ENCODE data around the gene CES2.

Gene CES2

DNA sequence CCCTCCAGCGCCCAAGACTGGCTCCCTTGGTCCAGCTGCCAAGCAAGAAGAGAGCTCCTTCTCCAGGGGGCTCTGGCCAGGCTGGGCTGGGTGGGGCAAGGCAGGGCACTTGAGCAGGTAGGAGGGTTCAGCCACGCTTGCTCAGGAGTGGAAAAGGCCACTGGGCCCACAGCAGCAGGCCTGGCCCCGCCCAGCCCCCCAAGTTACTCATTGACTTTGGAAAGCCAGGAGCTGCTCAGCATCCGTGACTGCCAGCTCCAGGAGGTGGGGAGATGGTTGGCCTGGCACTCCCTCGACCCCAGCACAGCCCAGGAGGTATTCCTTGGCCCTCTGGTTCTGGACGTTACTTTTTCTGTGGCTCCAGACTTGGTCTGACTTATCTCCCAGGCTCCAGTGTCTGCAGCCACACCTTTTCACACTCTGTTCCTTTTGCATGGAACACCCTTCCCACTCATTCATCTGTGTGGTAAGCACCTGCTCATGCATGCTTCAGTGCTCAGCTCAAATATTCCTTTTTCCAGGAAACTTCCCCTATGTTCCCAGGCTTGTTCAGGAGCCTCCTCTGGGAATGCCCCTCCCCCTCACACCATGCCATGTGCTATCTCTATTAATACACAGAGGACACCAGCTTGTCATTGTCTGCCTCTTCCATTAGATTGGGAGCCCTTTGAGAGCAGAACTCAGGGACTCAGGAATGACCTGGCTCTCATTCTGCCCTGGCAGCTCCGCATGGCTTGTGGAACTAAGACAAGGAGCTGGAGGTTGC lies 16.3 kb upstream of the CES2 start, which contains the start of gene CDH16:
Gene CDH16 (minus strand): TSS at position 83 of the 766 bp plus-strand sequence. CDS start 820 bp downstream, outside the sequence.
- peak within 1 kb of the TSS; percentile 26 for H2BK5ac ChIP-seq (ENCODE audit: low read depth, low read length, poor library complexity, severe bottlenecking)
- peaks cover 32% of the 10 kb centered on the region for H3K4me1 ChIP-seq (ENCODE audit: control insufficient read depth, insufficient read depth, low read depth, low read length)
- H3K4me3 ChIP-seq (ENCODE audit: insufficient read depth in 1 of 2, low read depth in 1 of 2, low read length in 2 of 2), result no peak within 1 kb of the TSS
- no peaks in the 10 kb centered on the region for H3K79me1 ChIP-seq (replicated peaks; ENCODE audit: low read length, poor library complexity, severe bottlenecking)
- no peak within 1 kb of the TSS for H3K4me2 ChIP-seq (ENCODE audit: low read length, poor library complexity, severe bottlenecking)
- no peaks in the 10 kb centered on the region for H3K9me3 ChIP-seq (ENCODE audit: control insufficient read depth, low read length)
- H3K23ac ChIP-seq (ENCODE audit: low read length in 2 of 2), result no peak within 1 kb of the TSS
- 78% methylated on average over 7 of the region's 7 CpGs for WGBS
- H3K9ac ChIP-seq (ENCODE audit: low read length), result no peak within 1 kb of the TSS
- H2AK5ac ChIP-seq (ENCODE audit: low read length, severe bottlenecking), result peak within 1 kb of the TSS; percentile 73
- H3K36me3 ChIP-seq (ENCODE audit: control insufficient read depth in 1 of 2, insufficient read depth in 2 of 2, low read depth in 1 of 2, low read length in 2 of 2), result peaks cover 0 to 18% of the 10 kb centered on the region in 2 experiments
- H3K27me3 ChIP-seq (ENCODE audit: control insufficient read depth in 1 of 2, insufficient read depth in 1 of 2, low read length in 2 of 2), result peaks cover 20 to 77% of the 10 kb centered on the region in 2 experiments
- no peak within 1 kb of the TSS for H2BK120ac ChIP-seq (ENCODE audit: low read depth, low read length)
- no peak within 1 kb of the TSS for H3K14ac ChIP-seq (ENCODE audit: low read length in 2 of 2)
- no peak for DNase-seq
- no peak within 1 kb of the TSS for H2AFZ ChIP-seq (ENCODE audit: low read depth, low read length)
- H3K4ac ChIP-seq (ENCODE audit: low read depth in 1 of 2, low read length in 2 of 2), result no peak within 1 kb of the TSS
- H4K91ac ChIP-seq (ENCODE audit: low read length), result no peak within 1 kb of the TSS
- H2BK12ac ChIP-seq (ENCODE audit: low read length in 2 of 2), result peak within 1 kb of the TSS in 1 of 2 experiments; percentile 73
- peak within 1 kb of the TSS; percentile 34 for H3K27ac ChIP-seq (ENCODE audit: low read length, poor library complexity, severe bottlenecking)
- H2BK15ac ChIP-seq (ENCODE audit: low read depth, poor library complexity, severe bottlenecking), result peak within 1 kb of the TSS; percentile 8
- H3K18ac ChIP-seq (ENCODE audit: low read depth in 1 of 2, low read length in 2 of 2), result no peak within 1 kb of the TSS
- H4K8ac ChIP-seq (ENCODE audit: low read length), result no peak within 1 kb of the TSS

DNA sequence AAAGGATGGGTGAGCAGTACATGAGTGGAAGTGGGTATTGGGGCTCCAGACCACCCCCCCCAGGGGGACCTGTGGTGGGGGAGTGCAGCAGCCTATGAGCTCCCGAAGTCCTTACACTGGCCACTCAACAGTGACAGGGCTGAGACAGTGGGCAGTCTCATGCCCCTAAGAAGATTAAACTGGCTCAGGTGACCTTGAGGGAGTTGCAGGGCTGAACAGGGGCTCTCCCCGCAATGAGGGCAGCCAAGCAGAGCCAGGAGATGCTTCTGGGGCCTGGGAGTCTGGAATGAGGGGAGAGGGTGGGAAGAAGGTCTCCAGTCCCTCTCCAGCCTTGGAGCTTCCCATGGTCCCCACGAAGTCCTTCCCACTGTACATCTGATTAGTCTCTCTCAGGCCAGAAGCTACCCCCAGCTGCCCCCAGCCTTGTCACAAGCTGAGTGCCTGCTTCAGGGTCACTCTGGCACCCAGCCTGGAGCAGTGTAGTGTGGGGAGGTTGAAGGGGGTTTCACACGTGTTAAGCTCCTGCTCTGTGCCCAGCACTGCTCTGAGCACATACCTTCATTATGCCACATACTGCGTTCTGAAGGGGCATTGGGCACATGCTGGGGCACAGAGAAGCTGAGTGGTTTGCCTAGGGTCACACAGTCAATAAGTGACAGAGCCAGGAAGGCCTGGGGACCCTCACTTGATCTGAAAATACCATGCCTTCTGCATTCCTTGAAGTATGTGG lies 15.6 kb upstream of the CES2 start:
- Histone ChIP-seq H3K4me1 (ENCODE audit: control insufficient read depth, insufficient read depth, low read depth, low read length) (peaks cover 34% of the 10 kb centered on the region), H3K27ac (ENCODE audit: low read length, poor library complexity, severe bottlenecking) (peak overlapping the region; percentile 34), H2BK120ac (ENCODE audit: low read depth, low read length) (no peak overlapping the region), H4K91ac (ENCODE audit: low read length) (no peak overlapping the region), H3K9ac (ENCODE audit: low read length) (no peak overlapping the region), H4K8ac (ENCODE audit: low read length) (no peak overlapping the region), H3K27me3 (ENCODE audit: control insufficient read depth in 1 of 2, insufficient read depth in 1 of 2, low read length in 2 of 2) (peaks cover 18 to 74% of the 10 kb centered on the region in 2 experiments), H3K18ac (ENCODE audit: low read depth in 1 of 2, low read length in 2 of 2) (peak overlapping the region in 1 of 2 experiments; percentile 8), H2AK5ac (ENCODE audit: low read length, severe bottlenecking) (peak overlapping the region; percentile 73), H3K4ac (ENCODE audit: low read depth in 1 of 2, low read length in 2 of 2) (no peak overlapping the region), H3K23ac (ENCODE audit: low read length in 2 of 2) (no peak overlapping the region), H2BK15ac (ENCODE audit: low read depth, poor library complexity, severe bottlenecking) (peak overlapping the region; percentile 8), H3K4me3 (ENCODE audit: insufficient read depth in 1 of 2, low read depth in 1 of 2, low read length in 2 of 2) (no peak overlapping the region), H2BK5ac (ENCODE audit: low read depth, low read length, poor library complexity, severe bottlenecking) (no peak overlapping the region), H3K79me1 (replicated peaks; ENCODE audit: low read length, poor library complexity, severe bottlenecking) (no peaks in the 10 kb centered on the region), H2AFZ (ENCODE audit: low read depth, low read length) (no peak overlapping the region), H3K4me2 (ENCODE audit: low read length, poor library complexity, severe bottlenecking) (no peak overlapping the region), H3K14ac (ENCODE audit: low read length in 2 of 2) (peak overlapping the region in 1 of 2 experiments; percentile 56), H3K9me3 (ENCODE audit: control insufficient read depth, low read length) (no peaks in the 10 kb centered on the region), H3K36me3 (ENCODE audit: control insufficient read depth in 1 of 2, insufficient read depth in 2 of 2, low read depth in 1 of 2, low read length in 2 of 2) (peaks cover 0 to 18% of the 10 kb centered on the region in 2 experiments), H2BK12ac (ENCODE audit: low read length in 2 of 2) (peak overlapping the region in 1 of 2 experiments; percentile 73)
- WGBS, result 70% methylated on average over 5 of the region's 5 CpGs
- DNase-seq, result no peak

DNA sequence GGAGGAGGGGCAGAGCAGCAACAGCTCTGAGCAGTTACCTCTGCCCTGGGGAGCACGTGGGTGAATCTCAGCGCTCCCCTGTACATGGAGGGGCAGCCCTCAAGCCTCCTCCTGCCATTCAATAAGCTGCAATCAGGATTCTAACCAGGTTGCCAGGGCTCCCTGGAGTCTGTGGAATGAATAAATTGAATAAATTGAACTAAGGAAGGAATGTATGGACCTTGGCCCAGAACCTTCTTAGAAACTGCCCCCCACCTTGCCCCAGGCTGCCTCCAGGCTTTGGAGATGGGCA lies 15.1 kb upstream of the CES2 start:
- H3K36me3 ChIP-seq (ENCODE audit: control insufficient read depth in 1 of 2, insufficient read depth in 2 of 2, low read depth in 1 of 2, low read length in 2 of 2), result peaks cover 0 to 18% of the 10 kb centered on the region in 2 experiments
- H3K79me1 ChIP-seq (replicated peaks; ENCODE audit: low read length, poor library complexity, severe bottlenecking), result no peaks in the 10 kb centered on the region
- H2BK120ac ChIP-seq (ENCODE audit: low read depth, low read length), result no peak overlapping the region
- no peak overlapping the region for H3K14ac ChIP-seq (ENCODE audit: low read length in 2 of 2)
- no peak overlapping the region for H3K23ac ChIP-seq (ENCODE audit: low read length in 2 of 2)
- DNase-seq, result no peak
- H2BK12ac ChIP-seq (ENCODE audit: low read length in 2 of 2), result no peak overlapping the region
- no peak overlapping the region for H3K4ac ChIP-seq (ENCODE audit: low read depth in 1 of 2, low read length in 2 of 2)
- H3K4me3 ChIP-seq (ENCODE audit: insufficient read depth in 1 of 2, low read depth in 1 of 2, low read length in 2 of 2), result no peak overlapping the region
- no peaks in the 10 kb centered on the region for H3K9me3 ChIP-seq (ENCODE audit: control insufficient read depth, low read length)
- H2BK15ac ChIP-seq (ENCODE audit: low read depth, poor library complexity, severe bottlenecking), result no peak overlapping the region
- H3K9ac ChIP-seq (ENCODE audit: low read length), result no peak overlapping the region
- no peak overlapping the region for H4K91ac ChIP-seq (ENCODE audit: low read length)
- no peak overlapping the region for H2BK5ac ChIP-seq (ENCODE audit: low read depth, low read length, poor library complexity, severe bottlenecking)
- H3K27me3 ChIP-seq (ENCODE audit: control insufficient read depth in 1 of 2, insufficient read depth in 1 of 2, low read length in 2 of 2), result peaks cover 13 to 69% of the 10 kb centered on the region in 2 experiments
- H3K4me2 ChIP-seq (ENCODE audit: low read length, poor library complexity, severe bottlenecking), result no peak overlapping the region
- peak overlapping the region; percentile 73 for H2AK5ac ChIP-seq (ENCODE audit: low read length, severe bottlenecking)
- WGBS, result 37% methylated on average over 2 of the region's 2 CpGs
- no peak overlapping the region for H3K18ac ChIP-seq (ENCODE audit: low read depth in 1 of 2, low read length in 2 of 2)
- H3K4me1 ChIP-seq (ENCODE audit: control insufficient read depth, insufficient read depth, low read depth, low read length), result peaks cover 40% of the 10 kb centered on the region
- H2AFZ ChIP-seq (ENCODE audit: low read depth, low read length), result no peak overlapping the region
- H4K8ac ChIP-seq (ENCODE audit: low read length), result no peak overlapping the region
- H3K27ac ChIP-seq (ENCODE audit: low read length, poor library complexity, severe bottlenecking), result no peak overlapping the region

Data from mesenchymal stem cell (in vitro differentiated cells and primary cell).